GM21381 (cell line): Measurements from ENCODE around the gene SORCS1.
"Not testable (repeated sequence)": the region's sequence is repeated elsewhere in the genome, so short reads cannot be mapped to it uniquely, and the experiment has no call there.

Experiments
- ATAC-seq: cut with Tn5 transposase; IDR thresholded peaks from one replicate; pipeline ENCODE4 v1.9.1; 2021; ENCODE audit warnings: mild to moderate bottlenecking, moderate library complexity; ENCODE audit not compliant: unreplicated experiment

Gene SORCS1

DNA sequence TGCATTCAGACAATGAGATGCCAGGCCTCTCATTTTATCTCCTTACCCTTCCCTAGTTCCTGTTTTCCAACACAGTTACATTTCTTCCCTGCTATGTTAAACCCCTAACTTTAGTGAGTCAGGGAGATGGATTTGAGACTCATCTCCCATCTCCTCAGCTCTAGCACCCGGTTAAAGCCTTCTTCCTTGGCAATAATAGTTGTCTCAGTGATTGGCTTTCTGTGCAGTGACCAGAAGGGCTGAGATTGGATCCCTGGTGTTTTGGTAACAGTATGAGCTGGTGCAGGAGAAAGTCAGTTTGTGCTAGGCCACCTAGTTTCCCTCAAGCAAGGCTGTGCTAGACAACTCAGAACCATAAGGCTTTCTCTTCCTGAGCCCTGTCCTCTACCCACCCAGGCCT lies 212.5 kb downstream of the SORCS1 start:
- no peak for ATAC-seq

GRCh38 chr10:106949680-106950478 lies 214.6 kb downstream of the SORCS1 start:
- no peak for ATAC-seq

DNA sequence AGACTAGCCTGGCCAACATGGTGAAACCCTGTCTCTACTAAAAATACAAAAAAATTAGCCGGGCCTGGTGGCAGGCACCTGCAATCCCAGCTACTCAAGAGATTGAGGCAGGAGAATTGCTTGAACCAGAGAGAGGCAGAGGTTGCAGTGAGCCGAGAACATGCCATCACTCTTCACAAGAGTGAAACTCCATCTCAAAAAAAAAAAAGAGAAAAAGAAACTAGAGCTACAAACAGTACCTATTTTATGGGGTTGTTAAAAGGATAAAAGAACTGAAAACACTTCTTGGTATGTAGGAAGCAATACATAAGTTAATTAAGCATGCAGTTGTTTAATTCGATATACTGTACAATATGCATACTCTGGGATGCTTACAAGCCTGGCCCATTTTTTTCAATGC lies 216.9 kb downstream of the SORCS1 start:
- no peak for ATAC-seq

DNA sequence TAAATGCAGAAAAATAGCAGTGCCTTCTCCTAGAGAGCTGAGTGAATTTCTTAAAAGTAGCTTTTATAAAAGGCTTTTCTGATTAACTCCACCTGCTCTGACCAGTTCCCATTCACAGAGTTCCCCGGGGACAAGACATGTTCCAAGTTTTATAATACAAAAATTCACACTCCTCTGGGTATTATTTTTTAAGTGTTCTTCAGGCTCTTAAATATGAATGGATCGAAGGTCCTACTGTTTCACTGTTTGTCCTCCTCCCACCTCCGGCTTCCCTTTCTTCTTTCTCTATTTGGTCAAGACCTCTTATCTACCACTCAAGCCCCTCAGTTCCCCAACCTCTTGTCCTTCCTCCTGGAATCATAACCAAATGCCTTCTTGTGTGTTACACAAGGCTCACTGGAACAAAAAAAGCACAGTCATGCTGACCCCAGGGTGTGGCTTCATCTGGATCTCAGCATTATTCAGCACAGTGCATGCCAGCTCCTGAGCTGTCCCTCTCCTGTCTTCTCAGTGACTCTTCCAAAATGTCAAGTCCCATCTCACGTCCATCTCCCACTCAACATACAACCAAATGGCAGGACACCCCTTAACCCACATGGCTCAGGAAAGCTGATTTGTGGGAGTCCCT lies 222.4 kb downstream of the SORCS1 start:
- no peak for ATAC-seq

GRCh38 chr10:106941297-106942034 lies 223.0 kb downstream of the SORCS1 start:
- ATAC-seq: no peak

DNA sequence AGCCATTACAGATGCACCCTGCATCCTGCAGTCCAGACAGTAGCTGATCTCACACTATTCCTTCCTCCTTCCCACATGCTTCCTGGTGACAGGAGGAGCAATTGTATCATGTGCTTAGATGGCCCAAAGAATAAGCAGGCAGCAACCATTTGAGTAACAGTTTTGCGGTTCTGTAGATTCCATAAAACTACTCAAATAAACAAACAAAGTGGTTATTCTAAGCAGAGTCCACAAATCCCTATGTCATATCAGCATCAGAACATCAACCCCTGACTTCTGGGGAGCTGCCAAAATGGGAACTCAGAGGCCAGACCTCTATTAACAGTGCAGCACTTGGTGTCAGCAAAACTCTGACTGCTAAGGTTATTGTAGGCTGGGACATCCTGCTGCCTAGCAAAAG lies 226.0 kb downstream of the SORCS1 start:
- ATAC-seq: no peak

- ATAC-seq: peak; percentile 65
These were observed 228.5 kb downstream of the SORCS1 start for GRCh38 chr10:106935978-106936451.

DNA sequence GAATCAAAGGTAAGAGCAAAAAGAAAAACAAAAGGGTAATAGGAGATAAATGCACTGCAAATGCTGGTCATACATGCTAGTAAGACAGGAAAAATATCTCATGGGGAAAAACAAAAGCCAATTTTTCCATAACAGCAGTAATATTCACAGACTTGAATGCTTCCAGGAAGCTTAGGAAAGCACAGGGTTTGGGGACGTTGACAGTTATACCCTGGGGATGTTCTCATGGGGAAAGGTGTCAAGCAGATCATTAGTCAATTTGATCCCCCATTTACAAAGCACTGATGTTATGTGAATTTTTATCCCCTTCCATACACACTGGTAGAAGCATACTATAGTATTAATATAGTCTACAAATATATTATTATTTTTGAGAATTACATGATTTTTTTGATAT lies 232.7 kb downstream of the SORCS1 start:
- no peak for ATAC-seq

DNA sequence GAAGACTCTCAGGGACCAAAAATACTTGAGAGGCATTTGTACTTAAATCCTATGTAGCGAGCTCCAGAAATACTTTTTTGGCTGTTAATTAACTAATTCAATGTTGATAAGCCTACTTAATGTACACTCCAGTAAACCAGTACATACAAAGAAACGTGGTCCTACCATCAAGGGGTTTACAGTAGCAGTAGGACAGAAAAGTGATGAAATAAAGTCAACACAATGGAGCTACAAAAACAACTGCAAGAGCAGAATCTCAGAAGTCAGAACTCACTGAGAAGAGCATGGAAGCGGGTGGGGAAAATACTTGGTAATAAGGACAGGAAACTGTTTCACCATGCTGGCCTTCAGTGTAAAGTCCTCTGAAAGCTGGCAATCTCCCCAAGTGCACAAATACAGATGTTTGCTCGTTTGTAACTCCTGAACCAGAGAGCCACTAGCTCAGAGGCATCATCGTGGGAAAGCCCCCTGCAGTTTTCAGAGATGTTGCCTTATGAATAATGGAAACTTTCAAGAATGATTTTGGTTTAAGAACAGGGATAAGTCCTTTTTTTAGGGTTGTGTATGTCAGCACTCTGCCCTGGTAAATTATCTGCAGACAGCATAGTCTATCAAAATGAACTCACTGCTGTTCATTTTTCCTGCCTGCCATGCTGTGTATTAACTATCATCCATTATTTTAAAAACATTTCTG lies 233.2 kb downstream of the SORCS1 start:
- peak; percentile 69 for ATAC-seq

DNA sequence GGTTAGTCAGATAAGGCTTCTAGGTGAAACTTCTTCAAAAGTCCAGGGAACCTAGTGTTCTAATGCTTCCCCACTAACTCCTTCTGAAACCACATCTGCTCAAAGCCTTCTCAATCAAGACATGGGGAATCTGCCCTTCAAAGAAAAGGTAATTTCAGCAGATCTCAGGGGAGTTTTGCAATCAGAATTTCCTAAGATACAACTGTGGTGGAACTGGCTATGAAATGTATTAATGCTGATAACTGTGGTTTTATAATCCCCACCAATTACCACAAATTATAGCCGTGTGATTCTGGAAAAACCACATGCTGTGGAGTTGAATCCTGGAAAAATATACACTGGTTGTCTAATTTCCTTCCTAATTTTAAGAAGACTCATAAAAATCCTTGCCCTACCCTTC lies 233.8 kb downstream of the SORCS1 start:
- no peak for ATAC-seq

DNA sequence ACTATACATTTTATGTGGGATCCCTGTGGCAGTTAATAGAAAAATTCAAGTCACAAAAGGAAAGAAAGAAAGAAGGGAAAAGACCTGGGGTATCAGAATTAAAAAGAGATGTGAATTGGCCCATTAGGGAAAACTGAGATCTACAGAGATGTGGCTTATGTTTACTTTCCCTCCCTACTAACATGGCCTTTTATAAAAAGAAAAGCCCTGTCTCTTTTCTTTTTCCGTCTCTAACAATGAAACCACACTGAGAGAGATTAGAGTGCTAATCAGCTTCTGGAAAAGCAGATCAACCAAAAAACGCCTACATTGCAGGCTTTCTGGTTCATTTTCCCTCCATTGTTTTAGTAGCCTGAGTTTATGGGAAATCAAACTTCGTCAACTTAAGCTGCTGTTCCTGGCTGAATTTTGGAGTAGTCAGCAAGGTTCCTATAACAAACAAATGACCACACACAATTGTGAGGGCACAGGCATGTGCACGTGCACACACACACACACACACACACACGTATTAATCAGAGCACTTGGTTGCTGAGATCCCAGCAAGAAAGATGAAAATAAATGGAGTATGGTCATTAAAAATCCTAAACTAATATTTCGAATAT lies 235.1 kb downstream of the SORCS1 start:
- ATAC-seq: no peak

GRCh38 chr10:106928151-106928550 lies 236.4 kb downstream of the SORCS1 start:
- not testable (repeated sequence) for ATAC-seq

- ATAC-seq: no peak
These were observed 239.3 kb downstream of the SORCS1 start for GRCh38 chr10:106925191-106925590.

DNA sequence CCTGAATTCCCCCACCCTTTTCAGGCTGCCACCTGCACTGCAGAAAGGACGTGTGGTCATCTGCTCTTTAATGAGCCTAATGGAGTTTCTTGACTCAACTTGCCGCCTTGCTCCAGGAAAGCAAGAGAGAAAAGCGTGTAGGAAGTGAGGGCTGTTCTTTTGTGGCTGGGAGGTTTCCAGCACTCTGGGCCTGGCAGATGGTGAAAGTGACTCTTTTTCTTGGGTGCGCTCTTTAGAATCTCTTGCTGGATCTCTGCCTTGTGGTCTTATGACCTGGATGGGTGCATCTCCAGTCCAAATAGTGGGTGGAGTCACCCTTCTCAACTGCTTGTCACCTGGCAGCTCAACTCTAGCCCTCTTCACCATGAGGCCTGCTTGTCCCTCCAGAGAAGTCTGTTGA lies 244.0 kb downstream of the SORCS1 start:
- no peak for ATAC-seq

- peak; percentile 77 for ATAC-seq
These were observed 244.6 kb downstream of the SORCS1 start for GRCh38 chr10:106919871-106920282.

DNA sequence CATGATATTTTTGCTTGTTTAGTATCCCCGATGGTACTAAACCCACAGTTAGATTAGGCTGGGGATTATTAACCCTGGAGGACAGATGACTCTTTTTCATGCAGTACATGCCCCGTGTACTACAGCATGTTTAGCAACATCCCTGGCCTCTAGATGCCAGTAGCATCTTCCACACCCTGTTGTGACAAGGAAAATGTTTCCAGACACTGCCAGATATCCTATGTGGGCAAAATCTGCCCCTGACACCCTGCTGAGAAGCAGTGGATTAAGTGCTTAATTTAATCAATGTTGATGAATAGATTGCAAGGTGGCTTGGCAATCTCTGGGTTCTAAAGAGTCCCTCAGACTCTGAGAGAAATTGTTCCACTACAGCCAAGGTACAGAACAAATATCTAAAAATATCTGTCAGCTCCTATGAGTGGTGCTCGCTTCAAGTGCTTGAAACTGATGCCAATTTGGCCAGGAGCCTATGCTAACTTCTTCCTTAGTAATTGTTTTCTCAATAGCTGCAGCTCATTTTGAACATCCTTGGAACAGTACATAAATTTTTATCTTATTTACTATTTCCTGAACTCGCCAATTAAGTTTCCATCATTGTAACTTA lies 247.0 kb downstream of the SORCS1 start:
- ATAC-seq: no peak

DNA sequence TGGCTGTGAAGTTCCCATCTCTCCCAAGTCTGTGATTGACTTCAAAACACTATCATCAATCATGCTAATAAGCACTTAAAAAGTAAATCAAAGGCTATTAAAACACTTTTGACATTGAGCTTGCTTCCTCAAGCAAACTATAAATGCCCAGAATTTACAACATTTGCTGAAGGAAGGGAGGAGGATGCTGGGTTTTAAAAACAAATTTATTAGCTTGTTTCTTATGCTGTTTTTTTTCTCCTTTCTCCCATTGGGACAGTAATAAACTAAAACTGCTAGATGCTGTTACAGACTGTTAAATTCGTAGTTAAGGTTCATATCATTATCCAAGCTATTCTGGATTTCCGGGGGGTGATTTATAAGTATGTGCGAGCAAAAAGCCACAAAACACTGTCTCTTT lies 250.5 kb downstream of the SORCS1 start:
- no peak for ATAC-seq

GRCh38 chr10:106913348-106913747 lies 251.2 kb downstream of the SORCS1 start:
- ATAC-seq: no peak

DNA sequence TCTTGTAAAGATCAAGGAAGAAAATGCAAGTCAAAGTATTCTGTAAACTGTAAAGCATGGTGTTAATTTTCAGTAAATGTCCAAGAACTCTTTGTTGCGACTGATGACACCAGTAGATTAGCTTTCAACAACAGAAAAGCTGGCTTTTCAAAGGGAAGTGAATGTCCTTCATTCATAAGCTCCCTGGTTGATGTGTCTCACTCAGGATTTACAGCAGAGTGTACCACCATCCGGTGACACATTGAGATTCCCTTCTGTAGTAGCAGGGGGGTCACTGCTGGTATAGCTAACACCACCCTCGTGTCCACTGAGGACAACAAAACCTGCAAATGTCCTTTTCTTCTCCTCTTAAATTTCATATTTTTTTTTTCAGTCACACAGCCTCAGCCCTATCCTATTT lies 253.4 kb downstream of the SORCS1 start:
- ATAC-seq: no peak

- ATAC-seq: no peak
These were observed 253.8 kb downstream of the SORCS1 start for GRCh38 chr10:106910666-106911065.
